HFF-Myc (cell line): Measurements from ENCODE around the gene ANKRD33B.

ENCODE experiments used
- DNase-seq: peaks from one replicate; pipeline ENCODE4 v3.0.0-alpha.2; 2011; ENCODE audit warnings: low read depth; ENCODE audit errors: extremely low read depth
- H3K4me3 ChIP-seq: replicated peaks from 2 replicates; pipeline ENCODE4 v1.5.1; 2011; ENCODE audit warnings: low read depth, mild to moderate bottlenecking, control low read depth, low read length
- TF ChIP-seq, protein P1 (sequence below): IDR thresholded peaks from 2 replicates; pipeline ENCODE4 v1.5.1; 2012; ENCODE audit warnings: mild to moderate bottlenecking, low read depth, low read length, control low read depth; ENCODE audit errors: missing control alignments

The ANKRD33B gene

DNA sequence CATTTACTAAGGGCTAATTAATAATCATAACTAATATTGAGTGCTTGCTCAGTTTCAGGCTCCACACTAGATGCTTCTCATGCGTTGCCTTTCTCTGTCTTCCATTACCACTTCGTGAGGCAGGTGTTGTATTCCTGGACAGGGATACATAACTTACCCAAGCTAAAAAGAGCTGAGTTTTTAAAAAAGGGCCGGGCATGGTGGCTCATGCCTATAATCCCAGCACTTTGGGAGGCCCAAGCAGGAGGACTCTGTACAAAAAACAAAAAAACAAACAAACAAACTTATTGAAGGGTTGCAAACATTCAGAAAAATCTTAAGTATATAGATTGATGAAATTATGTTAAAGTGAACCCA, 12.1 kb upstream of the ANKRD33B start:
- TF ChIP-seq, protein P1, sequence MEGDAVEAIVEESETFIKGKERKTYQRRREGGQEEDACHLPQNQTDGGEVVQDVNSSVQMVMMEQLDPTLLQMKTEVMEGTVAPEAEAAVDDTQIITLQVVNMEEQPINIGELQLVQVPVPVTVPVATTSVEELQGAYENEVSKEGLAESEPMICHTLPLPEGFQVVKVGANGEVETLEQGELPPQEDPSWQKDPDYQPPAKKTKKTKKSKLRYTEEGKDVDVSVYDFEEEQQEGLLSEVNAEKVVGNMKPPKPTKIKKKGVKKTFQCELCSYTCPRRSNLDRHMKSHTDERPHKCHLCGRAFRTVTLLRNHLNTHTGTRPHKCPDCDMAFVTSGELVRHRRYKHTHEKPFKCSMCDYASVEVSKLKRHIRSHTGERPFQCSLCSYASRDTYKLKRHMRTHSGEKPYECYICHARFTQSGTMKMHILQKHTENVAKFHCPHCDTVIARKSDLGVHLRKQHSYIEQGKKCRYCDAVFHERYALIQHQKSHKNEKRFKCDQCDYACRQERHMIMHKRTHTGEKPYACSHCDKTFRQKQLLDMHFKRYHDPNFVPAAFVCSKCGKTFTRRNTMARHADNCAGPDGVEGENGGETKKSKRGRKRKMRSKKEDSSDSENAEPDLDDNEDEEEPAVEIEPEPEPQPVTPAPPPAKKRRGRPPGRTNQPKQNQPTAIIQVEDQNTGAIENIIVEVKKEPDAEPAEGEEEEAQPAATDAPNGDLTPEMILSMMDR: no peak
- no peak overlapping the region for H3K4me3 ChIP-seq

DNA sequence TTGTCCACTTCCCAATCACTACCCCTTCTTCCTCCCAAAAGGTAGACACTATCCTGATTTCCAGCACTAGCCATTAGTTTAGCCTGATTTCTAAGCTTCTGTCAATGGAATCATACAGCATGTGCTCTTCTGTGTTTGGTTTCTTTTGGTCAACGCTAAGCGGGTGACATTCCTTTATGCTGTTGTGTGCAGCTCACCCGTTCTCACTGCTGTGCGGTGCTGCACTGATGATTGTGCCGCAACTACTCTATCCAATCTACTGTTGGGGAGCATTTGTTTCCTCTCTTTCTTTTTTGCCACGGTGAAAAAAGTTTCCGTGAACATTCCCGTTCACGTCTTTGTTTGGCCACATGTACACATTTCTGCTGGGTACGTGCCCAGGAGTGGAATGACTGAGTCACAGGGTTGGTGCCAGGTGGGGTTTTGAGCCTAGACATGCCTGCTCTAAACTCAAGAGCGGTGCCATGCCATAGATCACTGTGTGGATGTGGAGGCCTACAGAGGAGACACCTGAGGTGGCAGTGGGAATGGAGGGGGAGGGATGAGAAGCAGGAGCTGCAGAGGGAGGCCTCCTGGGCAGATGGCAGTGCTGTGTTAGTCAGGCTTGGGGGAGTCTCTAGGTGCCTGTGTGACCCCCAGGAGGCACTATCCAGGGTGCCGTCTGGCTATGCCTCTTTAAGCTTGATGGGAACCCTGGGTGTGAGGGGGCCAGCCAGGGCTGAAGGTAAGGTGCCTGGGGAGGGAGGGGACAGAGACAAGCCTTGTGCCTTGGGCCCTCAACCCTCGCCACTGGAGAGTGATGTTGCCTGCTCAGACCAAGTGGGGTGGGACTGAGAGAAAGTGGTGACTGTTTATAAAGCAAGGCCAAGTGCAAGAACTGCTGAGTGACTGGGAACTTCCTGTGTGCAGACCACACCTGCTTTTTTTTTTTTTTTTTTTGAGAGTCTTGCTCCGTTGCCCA, 11.4 kb upstream of the ANKRD33B start:
- DNase-seq: no peak
- TF ChIP-seq, protein P1: no peak
- H3K4me3 ChIP-seq: no peak overlapping the region

More for the DNA sequence above, 12.1 kb upstream of the ANKRD33B start:
- no peak for DNase-seq

DNA sequence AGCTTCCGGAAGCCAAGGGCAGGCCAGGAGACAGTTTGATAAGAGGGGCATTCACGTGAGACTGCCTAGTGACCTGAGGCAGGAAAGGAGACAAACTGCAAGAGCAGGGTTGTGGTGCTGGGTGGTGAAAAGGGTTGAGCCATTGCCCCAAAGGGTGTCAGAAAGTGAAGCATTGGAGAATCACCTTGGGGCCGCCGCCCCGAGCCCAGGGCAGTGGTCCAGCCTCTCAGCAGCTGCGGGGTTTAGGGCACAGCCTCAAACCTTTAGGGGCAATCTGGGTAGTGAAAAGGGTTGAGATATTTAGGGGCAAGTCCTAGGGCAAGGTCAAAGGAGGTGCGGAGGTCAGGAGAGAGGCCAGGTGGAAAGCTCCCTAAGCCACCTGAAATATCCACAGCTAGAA, 10.4 kb upstream of the ANKRD33B start:
- H3K4me3 ChIP-seq: no peak overlapping the region
- TF ChIP-seq, protein P1: no peak
- DNase-seq: no peak

DNA sequence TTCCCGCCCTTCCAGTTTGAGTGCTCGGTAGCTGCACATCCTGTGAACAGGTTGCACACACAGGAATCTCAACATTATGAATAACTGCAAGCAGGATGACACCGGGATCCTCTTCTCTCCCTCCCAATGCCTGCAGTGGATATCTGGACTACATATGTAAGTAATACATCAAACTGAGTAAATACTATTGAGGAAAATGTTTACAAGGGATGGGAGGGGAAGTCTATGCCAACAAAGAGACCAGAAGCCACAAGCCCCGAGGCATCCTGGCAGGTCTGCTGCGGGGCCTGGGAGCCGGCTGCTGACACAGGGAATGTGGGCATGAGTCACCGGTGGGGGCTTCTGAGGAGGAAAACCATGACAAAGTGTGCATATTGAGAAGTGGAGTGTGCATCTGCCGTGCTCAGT, 8.6 kb upstream of the ANKRD33B start:
- TF ChIP-seq, protein P1: no peak
- no peak overlapping the region for H3K4me3 ChIP-seq
- peak; percentile 84 for DNase-seq

DNA sequence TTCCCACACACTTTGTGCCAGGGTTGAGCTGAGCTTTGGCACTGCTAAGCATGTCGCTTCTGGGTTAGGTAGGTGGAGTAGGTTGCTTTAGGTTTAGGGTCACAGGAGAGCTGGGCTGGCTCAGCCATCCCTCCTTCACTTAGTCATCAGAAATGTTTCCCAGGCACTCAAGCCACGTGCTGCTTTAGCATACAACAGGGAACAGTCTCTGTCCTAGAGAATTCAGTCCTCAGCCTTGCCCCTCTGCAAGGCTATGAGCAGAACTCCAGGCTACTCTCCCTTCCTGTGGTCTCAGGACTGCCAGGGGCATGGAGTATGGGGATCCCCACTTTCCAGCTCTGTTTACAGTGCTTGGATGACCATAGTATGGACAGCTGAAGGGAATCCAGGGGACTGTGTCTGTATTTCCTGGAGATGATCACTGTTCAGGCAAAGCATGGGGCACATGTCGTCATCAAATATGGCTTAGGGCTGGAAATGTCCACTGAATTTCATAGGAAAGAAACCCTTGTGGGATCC, 7.5 kb upstream of the ANKRD33B start:
- DNase-seq: no peak
- TF ChIP-seq, protein P1: no peak
- no peak overlapping the region for H3K4me3 ChIP-seq

DNA sequence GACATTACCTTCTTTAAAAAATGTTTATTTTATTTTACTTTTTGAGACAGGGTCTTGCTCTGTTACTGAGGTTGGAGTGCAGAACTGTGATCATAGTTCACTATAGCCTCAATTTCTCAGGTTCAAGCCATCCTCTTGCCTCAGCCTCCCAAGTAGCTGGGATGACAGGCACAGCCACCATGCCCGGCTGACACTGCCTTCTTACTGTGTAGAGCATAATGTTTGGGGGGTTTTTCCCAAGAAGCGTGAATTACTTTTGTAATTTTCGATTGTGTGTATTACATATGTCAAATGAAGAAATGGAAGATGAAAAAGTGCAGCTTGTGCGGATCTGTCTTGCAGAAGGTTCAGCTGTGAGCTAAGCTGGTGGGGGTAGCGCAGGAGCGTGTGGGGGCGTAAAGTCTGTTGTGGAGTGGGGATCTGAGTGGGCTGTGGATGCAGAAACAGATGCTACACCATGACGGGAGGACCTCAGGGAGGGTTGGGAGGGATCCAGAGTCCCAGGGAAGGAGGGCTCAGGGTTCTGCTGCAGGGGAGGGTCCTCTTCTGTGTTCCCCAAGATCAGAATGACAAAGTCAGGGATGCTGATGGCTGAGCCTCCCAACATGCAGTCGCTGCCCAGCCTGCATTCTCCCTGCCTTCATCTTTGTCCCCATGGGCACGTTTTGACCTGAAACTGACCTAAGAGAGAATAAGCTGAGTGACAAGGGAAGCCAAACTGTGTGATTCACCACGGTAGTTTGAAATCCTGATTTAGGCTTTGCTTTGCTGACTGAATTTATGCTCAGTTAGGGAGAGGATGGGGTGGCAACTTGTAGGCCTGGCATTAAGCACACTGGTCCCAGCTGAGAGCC, 6.8 kb upstream of the ANKRD33B start:
- DNase-seq: no peak
- H3K4me3 ChIP-seq: no peak overlapping the region
- TF ChIP-seq, protein P1: no peak
